Measurements from ENCODE around the gene GGTLC1.
"Not testable (repeated sequence)": the region's sequence is repeated elsewhere in the genome, so short reads cannot be mapped to it uniquely, and the experiment has no call there.

The GGTLC1 gene

DNA sequence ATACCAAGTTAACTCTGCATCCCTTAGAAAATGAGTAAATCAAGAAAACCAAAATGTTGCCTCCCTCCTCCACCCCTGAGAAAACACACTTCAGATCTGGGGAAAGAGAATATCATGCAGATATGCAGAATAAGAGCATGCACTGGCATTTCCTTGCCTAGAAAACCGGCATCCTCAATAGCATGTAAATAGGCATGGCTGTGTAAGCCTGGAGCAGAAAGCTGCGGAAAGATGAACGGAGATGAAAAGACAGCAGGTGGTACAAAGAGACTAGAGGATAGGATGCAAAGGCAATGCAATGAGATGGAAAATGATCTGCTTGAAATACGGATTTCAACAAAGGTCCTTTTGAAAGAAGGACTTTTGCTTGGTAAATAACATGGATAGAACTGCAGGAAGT is 10.3 kb upstream of the GGTLC1 start:
- no peak for DNase-seq (ENCODE audit: low read depth)
- H3K4me3 ChIP-seq (ENCODE audit: low read depth, low read length): no peak overlapping the region
- TF ChIP-seq, protein P1, sequence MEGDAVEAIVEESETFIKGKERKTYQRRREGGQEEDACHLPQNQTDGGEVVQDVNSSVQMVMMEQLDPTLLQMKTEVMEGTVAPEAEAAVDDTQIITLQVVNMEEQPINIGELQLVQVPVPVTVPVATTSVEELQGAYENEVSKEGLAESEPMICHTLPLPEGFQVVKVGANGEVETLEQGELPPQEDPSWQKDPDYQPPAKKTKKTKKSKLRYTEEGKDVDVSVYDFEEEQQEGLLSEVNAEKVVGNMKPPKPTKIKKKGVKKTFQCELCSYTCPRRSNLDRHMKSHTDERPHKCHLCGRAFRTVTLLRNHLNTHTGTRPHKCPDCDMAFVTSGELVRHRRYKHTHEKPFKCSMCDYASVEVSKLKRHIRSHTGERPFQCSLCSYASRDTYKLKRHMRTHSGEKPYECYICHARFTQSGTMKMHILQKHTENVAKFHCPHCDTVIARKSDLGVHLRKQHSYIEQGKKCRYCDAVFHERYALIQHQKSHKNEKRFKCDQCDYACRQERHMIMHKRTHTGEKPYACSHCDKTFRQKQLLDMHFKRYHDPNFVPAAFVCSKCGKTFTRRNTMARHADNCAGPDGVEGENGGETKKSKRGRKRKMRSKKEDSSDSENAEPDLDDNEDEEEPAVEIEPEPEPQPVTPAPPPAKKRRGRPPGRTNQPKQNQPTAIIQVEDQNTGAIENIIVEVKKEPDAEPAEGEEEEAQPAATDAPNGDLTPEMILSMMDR (IDR thresholded peaks at IDR 0.05; ENCODE audit: low read depth, low read length, missing control alignments): no peak
- in situ Hi-C loops (cut with HindIII; ENCODE audit: low sequenced_read_pairs): no loop called here

DNA sequence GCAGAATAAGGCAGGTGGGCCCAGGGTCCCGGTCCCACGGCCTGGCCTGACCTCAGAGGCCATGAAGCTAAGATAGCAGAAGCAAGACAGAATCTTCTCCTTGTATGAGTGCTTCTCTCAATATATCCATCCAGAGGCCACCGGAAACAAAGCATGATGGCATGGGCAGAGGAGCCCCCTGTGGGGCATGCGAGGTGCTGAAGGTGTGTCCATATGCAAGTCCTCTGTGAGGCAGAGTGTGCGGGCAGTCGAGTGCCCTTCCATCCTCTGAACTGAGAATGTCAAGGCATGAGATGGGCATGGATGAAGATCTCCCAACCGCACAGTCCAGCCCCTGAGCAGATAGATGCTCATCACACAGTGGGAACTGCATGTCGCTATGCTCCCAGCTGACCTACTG is 9.8 kb upstream of the GGTLC1 start:
- in situ Hi-C loops (cut with HindIII; ENCODE audit: low sequenced_read_pairs): no loop called here
- DNase-seq (ENCODE audit: low read depth): no peak
- TF ChIP-seq, protein P1 (IDR thresholded peaks at IDR 0.05; ENCODE audit: low read depth, low read length, missing control alignments): no peak
- H3K4me3 ChIP-seq (ENCODE audit: low read depth, low read length): no peak overlapping the region

DNA sequence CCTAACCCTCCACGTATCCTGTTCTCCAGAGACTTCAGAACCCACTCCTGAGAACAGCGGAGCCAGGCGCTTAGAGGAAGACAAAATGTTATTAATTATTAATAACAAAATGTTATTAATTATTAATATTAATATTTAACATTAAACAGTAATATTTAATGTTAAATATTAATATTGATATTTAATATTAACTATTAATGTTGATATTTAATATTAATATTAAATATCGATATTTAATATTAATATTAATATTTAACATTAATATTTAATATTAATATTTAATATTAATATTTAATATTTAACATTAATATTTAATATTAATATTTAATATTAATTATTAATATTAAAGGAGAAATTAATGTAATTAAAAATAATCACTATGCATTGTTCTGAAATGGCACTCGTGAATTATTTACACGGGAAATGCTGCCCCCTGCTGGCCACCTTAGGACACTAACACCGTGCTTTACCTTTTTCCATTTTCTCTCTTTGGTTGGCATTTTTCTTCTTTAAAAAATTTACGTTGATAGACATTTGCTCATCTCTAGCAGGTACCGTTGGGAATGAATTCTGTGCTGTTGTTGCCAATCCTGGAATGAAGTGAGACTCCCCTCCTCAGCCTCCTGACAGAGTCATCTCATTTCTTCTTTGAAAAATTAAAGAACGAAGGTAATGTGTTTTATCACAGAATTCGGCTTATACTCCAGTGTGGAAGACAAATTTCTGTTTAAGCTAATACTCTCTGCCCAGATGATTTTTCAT is 7.5 kb upstream of the GGTLC1 start:
- DNase-seq (ENCODE audit: low read depth): peak; percentile 9
- TF ChIP-seq, protein P1 (IDR thresholded peaks at IDR 0.05; ENCODE audit: low read depth, low read length, missing control alignments): peak; percentile 64
- H3K4me3 ChIP-seq (ENCODE audit: low read depth, low read length): no peak overlapping the region
- in situ Hi-C loops (cut with HindIII; ENCODE audit: low sequenced_read_pairs): no loop called here

DNA sequence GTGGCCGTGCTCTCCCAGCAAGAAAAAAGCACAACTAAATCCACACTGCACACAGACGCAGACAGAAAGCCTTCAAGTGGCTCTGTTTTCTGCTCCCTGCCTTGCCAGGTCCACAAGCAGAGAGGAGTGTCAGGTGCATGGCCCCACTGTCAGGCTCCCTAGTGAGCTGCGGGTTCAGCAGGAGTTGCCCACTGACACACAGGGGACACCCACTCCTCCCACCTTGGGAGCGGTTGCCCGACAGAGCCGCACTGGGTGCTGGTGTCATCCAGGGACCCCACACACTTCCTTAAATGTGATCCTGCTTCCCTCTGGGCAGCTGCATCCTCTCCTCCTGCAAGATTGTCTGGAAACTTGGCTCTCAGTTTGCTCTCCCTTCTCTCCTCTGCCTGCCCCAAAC is 6.7 kb upstream of the GGTLC1 start:
- in situ Hi-C loops (cut with HindIII; ENCODE audit: low sequenced_read_pairs); H3K4me3 ChIP-seq (ENCODE audit: low read depth, low read length); DNase-seq (ENCODE audit: low read depth): not testable (repeated sequence)

DNA sequence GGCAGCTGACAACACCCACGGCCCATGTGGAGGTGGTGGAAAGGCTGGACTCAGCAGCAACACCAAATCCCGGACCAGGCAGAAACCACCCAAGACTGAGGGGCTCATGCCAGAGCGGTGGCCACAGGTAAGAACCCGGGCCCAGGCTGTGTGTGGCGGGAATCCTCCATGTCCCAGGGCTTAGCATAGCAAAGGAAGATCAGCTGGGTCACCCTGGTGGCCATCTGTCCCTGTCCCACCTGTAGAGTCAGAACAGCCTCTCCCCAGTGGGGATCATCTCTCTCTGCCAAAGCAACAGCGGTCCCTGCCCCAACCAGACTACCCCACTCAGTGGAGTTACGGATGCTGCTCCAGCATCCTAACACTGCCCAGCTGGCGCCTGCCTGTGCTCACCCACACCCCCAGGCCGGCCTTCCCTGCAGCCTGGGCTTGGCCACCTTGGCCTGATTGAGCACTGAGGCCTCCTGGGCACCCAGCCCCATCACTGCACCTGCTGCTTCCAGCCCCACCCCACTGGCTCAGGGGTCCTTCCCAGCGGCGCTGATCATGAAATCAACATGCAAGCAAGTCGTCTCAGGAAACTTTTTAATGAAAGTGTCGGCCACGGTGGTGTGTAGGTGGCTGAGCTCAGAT is 5.5 kb upstream of the GGTLC1 start:
- in situ Hi-C loops (cut with HindIII; ENCODE audit: low sequenced_read_pairs); H3K4me3 ChIP-seq (ENCODE audit: low read depth, low read length); DNase-seq (ENCODE audit: low read depth): not testable (repeated sequence)

DNA sequence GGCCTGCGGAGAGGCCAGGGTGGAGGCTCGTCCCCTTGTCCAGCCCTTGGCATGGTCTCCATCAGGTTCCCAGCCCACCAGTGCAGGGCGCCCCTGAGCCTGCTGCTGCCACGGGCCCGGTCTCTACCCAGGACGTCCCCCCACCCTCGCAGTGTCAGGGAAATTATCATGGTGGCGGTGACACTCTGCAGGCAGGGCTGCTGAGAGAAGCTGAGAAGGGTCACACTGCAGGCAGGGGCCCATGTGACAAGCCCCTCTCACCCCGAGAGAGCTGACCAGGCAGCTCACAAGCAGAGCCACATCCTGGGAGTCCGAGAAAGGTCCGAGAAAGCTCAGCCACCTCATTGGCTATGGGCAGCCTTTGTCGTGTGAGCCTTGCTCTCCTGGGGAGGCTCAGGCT is 4.9 kb upstream of the GGTLC1 start:
- H3K4me3 ChIP-seq (ENCODE audit: low read depth, low read length); DNase-seq (ENCODE audit: low read depth); in situ Hi-C loops (cut with HindIII; ENCODE audit: low sequenced_read_pairs): not testable (repeated sequence)

DNA sequence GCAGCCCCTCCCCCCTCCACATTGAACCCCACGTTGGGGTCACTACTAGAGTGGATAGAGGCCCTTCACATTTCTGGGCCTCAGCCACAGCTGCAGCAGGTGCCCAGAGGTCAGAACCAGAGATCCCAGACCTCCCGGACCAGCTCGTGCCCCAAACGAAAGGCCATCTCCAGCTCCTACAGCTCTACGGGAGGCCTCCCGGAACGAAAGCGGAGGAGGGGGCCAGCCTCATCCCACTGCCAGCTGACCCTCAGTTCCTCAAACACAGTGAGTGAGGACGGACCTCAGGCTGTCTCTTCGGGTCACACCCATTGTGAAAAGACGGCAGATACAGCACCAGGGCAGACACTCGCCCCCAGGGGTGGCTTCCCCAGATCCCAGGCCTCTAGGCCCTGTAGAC is 1.7 kb upstream of the GGTLC1 start:
- DNase-seq (ENCODE audit: low read depth); in situ Hi-C loops (cut with HindIII; ENCODE audit: low sequenced_read_pairs): not testable (repeated sequence)

DNA sequence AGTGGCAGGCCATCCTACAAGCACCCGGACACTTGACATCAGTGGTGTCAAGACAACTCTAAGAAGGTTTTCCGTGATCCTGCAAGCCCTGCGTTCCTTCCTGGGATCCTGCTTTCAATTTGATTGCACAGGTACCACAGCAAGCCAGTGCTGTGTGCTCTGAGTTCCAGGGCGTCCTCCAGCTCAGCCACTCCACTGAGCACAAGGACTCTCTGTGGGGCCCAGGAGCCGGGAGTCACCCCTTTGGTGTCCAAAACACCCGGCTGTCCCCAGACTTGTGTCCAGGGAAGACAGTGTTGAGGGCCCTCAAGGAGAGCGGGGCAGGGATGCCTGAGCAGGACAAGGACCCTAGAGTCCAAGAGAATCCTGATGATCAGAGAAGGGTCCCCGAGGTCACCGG is 387 bp upstream of the GGTLC1 start:
- H3K4me3 ChIP-seq (ENCODE audit: low read depth, low read length); DNase-seq (ENCODE audit: low read depth); in situ Hi-C loops (cut with HindIII; ENCODE audit: low sequenced_read_pairs): not testable (repeated sequence)

More for the DNA sequence above, 1.7 kb upstream of the GGTLC1 start:
- H3K4me3 ChIP-seq (ENCODE audit: low read depth, low read length): not testable (repeated sequence)

DNA sequence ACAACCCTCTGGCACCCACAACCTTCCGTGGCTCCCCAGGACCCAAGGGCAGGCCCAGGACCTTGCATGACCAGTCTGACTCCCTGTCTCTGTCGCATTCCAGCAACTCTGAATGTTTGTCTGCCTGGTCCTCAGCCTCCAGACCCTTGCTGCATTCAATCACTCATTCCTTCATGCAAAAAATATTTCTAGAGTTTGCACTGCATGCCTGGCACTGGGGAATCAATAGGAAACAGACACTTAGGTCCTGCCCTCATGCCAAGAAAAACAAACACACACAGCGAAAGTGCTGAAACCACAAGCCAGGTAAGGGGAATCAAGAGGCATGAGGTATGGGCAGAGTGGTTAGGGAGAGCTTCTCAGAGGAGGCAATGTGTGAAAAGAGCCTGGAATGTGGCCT is 1.9 kb downstream of the GGTLC1 start:
- in situ Hi-C loops (cut with HindIII; ENCODE audit: low sequenced_read_pairs); DNase-seq (ENCODE audit: low read depth); H3K4me3 ChIP-seq (ENCODE audit: low read depth, low read length): not testable (repeated sequence)

DNA sequence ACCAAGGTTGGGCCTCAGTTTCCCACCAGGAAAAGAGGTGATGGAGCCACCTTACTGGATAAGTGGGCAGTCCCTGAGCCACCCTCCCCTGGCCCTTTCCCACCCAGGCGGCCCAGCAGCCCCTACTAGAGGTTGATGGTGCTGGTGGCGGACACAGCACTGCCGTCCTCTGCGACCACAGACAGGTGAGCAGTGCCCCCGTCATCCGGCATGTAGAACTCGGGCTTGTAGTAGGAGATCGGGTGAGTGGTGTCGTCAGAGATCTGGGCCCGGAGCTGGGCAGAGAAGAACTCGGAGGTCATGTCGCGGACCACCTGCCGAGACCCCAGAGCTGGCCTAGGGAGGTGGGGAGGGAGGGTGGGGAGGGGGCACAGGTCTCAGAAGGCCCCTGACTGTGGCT is 2.3 kb downstream of the GGTLC1 start:
- in situ Hi-C loops (cut with HindIII; ENCODE audit: low sequenced_read_pairs); H3K4me3 ChIP-seq (ENCODE audit: low read depth, low read length); DNase-seq (ENCODE audit: low read depth): not testable (repeated sequence)

DNA sequence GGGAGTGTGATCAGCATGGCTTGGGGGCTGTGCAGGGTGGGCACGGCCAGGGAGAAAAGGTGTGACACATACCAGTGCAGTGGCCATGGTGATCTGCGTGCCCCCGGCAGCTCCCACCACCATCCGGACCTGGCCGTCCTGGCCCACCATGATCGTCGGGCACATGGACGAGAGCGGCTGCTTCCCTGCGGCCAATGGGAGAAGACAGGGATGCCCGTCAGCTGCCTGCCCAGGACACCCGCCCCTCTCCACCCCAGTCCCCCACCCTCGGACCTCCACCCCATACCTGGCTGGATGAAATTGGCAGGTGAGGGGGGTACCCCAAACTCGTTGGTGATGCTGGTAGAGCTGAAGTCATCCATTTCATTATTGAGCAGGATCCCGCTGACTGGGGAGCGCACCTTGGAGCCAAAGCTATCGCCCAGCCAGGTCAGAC is 2.8 kb downstream of the GGTLC1 start:
- H3K4me3 ChIP-seq (ENCODE audit: low read depth, low read length); in situ Hi-C loops (cut with HindIII; ENCODE audit: low sequenced_read_pairs); DNase-seq (ENCODE audit: low read depth): not testable (repeated sequence)

DNA sequence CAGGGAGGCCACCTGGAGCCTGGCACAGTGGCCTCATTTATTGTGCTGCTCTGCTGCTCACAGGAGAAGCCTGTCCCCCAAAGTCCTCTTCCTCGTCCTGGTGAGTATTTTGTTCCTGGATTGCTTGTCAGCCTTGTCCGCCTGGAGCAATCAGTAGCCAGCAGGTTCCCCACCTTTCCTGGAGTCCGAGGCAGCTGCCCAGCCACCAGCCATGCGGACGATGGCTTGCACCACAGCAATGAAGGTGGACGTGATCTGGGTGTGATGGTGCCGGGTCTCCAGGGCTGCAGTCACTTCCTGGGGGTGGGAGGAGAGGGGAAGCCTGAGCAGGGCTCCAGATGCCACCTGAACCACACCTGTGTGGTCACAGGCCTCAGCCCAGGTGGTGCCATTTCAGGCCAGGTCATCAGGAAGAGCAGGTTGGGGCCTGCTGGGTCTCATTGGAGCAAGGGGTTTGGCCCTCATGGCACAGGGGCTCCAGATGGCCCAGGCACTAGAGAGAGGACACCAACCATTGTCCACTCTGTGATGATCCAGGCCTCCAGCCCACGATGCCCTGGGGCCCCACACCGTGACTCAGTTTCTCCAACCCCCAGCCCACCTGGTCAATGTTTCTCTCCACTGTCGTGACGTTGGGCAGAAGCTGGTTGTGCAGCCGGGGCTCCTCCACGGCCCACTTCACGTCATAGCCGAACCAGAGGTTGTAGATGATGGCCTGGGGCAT is 3.4 kb downstream of the GGTLC1 start:
- in situ Hi-C loops (cut with HindIII; ENCODE audit: low sequenced_read_pairs); DNase-seq (ENCODE audit: low read depth); H3K4me3 ChIP-seq (ENCODE audit: low read depth, low read length): not testable (repeated sequence)

DNA sequence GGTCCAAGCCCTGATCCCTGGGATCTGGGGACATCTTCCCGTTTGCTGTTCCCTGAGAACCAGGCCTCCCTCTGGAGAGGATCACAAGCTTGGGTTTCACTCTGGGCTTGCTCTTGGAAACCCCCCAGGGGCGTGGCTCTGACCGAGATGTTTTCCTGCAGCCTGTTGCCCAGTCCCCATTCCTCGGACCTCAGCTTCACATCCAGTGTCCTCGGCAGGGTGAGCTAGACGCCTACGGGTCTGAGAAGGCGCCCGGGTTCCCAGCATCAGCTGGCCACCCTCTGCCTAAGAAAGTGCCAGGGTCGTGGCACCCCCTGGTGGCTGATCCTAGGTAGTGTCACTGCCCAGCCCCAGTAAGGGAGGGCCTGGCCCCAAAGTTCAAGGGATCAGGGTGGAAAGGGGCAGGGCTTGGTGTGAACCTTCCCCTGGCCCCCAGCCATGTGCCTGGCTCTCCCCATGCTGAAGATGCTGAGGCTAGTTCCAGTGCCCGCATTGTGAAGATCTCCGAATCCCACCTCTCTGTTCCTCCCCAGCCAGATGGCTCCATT is 4.0 kb downstream of the GGTLC1 start:
- DNase-seq (ENCODE audit: low read depth); H3K4me3 ChIP-seq (ENCODE audit: low read depth, low read length); in situ Hi-C loops (cut with HindIII; ENCODE audit: low sequenced_read_pairs): not testable (repeated sequence)

Data from astrocyte of the cerebellum (primary cell).